GM12891 (cell line): ENCODE results near the gene LHFPL4.

Source experiments
- PAX5 ChIP-seq: IDR thresholded peaks from 2 replicates; pipeline ENCODE4 v1.6.1; 2011; ENCODE audit warnings: low read length, moderate library complexity, mild to moderate bottlenecking; ENCODE audit not compliant: insufficient read depth, severe bottlenecking
- POLR2A ChIP-seq: IDR thresholded peaks from 2 replicates; pipeline ENCODE4 v1.6.1; 2011; ENCODE audit warnings: low read depth, low read length, control low read depth
- POLR2AphosphoS5 ChIP-seq: IDR thresholded peaks from 2 replicates; pipeline ENCODE4 v1.6.1; 2011; ENCODE audit warnings: low read depth, low read length, control low read depth
- POU2F2 ChIP-seq: IDR thresholded peaks from 2 replicates; pipeline ENCODE4 v1.6.1; 2011; ENCODE audit warnings: low read depth, mild to moderate bottlenecking, control low read depth, low read length, moderate library complexity
- TAF1 ChIP-seq: IDR thresholded peaks from 2 replicates; pipeline ENCODE4 v1.6.1; 2011; ENCODE audit warnings: low read depth, low read length, control low read depth

- TF ChIP-seq TAF1 (no peak), POLR2A (no peak), POLR2AphosphoS5 (no peak), PAX5 (no peak), POU2F2 (no peak)
These were observed 47.0 kb upstream of the LHFPL4 start for GRCh38 chr3:9600597-9600996.
